HFF-Myc (cell line): ENCODE results near the gene LGR6.
"Not testable (repeated sequence)": the region's sequence is repeated elsewhere in the genome, so short reads cannot be mapped to it uniquely, and the experiment has no call there.

Experiments used
- DNase-seq: peaks from one replicate; pipeline ENCODE4 v3.0.0-alpha.2; 2011; ENCODE audit warnings: low read depth; ENCODE audit errors: extremely low read depth
- H3K4me3 ChIP-seq: replicated peaks from 2 replicates; pipeline ENCODE4 v1.5.1; 2011; ENCODE audit warnings: low read depth, mild to moderate bottlenecking, control low read depth, low read length
- TF ChIP-seq, protein P1 (sequence below): IDR thresholded peaks from 2 replicates; pipeline ENCODE4 v1.5.1; 2012; ENCODE audit warnings: mild to moderate bottlenecking, low read depth, low read length, control low read depth; ENCODE audit errors: missing control alignments

The LGR6 gene

DNA sequence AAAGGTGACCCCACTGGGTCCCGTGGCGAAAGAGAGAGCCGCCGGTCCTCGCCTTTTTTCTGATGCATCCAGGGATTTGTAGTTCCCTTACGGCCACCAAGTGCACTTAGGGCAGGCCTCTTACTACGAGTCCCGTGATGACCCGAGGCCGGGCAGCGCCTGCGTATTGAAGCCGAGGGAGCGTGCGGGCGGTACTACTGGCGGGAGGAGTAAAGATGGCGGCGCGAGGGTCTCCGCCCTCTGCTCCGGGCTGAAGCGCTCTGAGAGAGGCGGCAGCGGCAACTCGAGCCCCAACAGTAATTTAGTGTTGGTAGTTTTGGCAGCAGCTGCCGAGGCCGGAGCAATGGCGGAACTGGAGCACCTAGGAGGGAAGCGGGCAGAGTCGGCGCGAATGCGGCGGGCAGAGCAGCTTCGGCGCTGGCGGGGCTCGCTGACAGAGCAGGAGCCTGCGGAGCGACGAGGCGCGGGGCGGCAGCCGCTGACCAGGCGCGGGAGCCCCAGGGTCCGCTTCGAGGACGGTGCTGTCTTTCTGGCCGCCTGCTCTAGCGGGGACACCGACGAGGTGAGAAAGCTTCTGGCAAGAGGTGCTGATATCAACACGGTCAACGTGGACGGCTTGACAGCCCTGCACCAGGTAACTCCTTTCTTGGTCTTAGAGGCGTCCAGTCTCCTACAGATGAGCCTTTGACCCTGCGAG is 155.1 kb downstream of the LGR6 start, which contains the start of gene PPP1R12B:
Gene PPP1R12B (plus strand): TSS at position 191 of the 697 bp plus-strand sequence. CDS start 153 bp downstream, at position 344.
- TF ChIP-seq, protein P1, sequence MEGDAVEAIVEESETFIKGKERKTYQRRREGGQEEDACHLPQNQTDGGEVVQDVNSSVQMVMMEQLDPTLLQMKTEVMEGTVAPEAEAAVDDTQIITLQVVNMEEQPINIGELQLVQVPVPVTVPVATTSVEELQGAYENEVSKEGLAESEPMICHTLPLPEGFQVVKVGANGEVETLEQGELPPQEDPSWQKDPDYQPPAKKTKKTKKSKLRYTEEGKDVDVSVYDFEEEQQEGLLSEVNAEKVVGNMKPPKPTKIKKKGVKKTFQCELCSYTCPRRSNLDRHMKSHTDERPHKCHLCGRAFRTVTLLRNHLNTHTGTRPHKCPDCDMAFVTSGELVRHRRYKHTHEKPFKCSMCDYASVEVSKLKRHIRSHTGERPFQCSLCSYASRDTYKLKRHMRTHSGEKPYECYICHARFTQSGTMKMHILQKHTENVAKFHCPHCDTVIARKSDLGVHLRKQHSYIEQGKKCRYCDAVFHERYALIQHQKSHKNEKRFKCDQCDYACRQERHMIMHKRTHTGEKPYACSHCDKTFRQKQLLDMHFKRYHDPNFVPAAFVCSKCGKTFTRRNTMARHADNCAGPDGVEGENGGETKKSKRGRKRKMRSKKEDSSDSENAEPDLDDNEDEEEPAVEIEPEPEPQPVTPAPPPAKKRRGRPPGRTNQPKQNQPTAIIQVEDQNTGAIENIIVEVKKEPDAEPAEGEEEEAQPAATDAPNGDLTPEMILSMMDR: no peak
- H3K4me3 ChIP-seq: peak within 1 kb of the TSS; percentile 76
- DNase-seq: peak; percentile 96

DNA sequence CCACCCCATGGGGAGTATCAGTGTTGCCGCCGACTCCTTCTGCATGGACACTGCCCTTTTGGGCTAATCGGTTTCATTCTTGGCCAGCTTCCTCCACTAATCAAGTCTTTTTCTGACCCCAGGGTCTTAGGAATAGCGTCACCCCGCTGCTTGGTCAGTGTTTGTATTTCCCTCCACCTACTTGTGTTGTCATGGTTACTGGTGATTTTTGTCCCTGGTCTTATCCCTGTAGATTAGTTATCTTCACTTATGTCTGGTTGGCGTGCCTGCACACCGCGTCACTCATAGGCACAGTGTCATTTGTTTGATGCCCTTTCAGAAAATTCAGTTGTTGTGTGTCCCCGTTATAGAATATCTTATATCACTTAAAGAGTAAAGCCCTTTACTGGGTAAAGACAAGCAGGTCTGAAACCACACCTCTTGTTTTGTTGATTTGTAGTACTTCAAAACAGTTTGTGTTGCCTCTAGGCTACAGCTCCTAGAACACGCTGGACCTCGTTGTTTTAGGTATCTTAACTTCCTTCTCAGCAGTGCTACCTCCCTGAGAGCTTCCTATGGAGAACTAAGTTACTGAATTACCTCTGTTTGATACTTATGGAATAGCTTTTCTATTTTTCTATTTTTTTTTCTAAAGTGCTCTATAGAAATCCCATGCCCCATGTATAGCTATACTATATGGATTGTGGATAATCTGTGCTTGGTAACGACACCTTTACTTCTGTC is 155.8 kb downstream of the LGR6 start:
- TF ChIP-seq, protein P1: no peak
- DNase-seq: no peak
- peak overlapping the region; percentile 76 for H3K4me3 ChIP-seq

DNA sequence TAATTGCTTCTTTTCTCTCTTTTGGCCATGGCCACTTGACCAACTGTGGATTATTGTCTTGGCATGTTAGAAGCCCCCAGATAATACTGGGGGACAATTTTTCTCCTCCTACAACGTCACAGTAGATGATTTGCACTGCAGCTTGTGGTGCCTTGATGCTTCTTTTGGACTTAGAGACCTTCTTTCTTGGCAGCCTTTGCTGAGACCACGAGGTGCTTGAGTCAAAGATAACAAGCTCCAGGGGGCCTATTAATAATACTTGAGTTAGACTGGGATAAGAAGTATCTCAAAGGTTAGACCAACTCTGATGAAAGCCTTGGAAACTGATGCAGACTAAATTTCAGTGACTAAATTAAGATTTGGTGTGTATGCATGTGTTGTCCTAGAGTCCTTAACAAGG is 158.1 kb downstream of the LGR6 start:
- DNase-seq: no peak
- H3K4me3 ChIP-seq: no peak overlapping the region
- TF ChIP-seq, protein P1: no peak

DNA sequence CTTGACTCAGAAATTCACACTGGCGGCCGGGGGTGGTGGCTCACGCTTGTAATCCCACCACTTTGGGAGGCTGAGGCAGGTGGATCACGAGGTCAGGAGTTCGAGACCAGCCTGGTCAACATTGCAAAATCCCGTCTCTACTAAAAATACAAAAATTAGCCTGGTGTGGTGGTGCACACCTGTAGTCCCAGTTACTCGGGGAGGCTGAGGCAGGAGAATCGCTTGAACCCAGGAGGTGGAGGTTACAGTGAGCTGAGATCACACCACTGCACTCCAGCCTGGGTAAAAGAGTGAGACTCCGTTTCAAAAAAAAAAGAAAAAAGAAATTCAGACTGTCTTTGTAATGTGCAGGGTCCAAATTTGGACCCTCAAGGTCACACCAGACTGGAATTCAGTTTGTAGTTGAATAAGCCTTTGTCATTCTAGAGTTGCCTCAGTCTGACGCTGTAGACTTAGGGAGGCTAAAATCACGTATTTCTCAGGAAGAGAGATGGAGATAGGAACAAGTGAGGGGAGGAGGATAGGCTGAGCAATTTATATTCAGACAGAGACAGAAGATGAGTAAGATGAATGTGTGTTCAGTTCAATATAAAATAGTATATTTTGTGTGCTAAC is 159.1 kb downstream of the LGR6 start:
- H3K4me3 ChIP-seq, DNase-seq: not testable (repeated sequence)

DNA sequence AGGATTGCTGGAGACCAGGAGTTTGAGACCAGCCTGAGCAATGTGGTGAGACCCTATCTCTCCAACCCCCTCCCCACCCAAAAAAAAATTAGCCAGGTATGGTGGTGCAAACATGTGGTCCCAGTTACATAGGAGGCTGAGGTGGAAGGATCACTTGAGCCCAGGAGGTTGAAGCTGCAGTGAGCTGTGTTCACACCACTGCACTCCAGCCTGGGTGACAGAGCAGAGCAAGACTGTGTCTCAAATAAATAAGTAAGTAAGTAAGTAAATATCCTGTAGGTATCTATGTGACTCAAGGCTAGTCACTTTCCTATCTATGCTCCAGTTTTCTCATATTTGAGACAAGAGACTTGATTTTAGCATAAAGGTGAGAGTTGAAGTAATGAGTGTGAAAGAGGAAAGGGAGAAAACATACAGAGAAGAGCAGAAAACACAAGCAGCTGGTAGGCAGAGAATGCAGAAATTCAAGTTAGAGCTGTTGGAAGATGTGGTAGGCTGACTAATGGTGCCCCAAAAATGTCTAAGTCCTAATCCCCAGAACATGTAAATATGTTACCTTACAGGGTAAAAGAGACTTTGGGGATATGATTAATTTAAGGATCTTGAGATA is 162.4 kb downstream of the LGR6 start:
- no peak for DNase-seq
- TF ChIP-seq, protein P1: no peak
- H3K4me3 ChIP-seq: no peak overlapping the region

DNA sequence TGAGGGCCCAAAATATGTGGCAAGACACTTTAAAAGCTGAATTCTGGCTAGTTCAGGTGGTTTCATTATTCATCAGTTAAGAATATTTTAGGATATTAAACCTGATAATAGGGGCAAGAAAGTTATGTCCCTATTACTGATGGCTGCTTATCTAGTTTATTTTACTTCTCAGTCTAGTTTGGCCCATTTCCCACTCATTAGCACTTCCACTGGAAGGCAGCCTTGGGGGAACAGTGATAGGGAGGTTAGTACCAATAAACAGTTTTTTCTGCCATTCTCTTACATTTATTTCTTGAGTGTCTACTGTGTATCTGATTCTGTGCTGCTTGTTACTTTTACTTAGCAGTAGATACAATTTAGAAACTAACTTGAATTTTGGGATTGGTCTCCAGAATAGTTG is 163.9 kb downstream of the LGR6 start:
- no peak overlapping the region for H3K4me3 ChIP-seq
- no peak for DNase-seq
- TF ChIP-seq, protein P1: no peak

DNA sequence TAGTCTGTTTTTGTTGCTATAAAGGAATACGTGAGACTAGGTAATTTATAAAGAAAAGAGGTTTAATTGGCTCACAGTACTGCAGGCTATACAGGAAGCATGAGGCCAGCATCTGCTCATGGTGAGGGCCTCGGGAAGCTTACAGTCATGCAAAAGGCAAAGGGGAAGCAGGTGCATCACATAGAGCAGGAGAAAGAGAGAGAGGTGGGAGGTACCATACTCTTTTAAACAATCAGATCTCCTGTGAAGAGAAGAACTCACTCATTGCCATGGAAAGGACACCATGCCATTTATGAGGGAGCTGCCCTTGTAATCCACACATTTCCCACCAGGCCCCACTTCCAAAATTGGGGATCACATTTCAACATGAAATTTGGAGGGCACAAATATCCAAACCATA is 167.6 kb downstream of the LGR6 start:
- TF ChIP-seq, protein P1: no peak
- no peak overlapping the region for H3K4me3 ChIP-seq
- no peak for DNase-seq
